ENCODE results near the gene CANT1.

DNA sequence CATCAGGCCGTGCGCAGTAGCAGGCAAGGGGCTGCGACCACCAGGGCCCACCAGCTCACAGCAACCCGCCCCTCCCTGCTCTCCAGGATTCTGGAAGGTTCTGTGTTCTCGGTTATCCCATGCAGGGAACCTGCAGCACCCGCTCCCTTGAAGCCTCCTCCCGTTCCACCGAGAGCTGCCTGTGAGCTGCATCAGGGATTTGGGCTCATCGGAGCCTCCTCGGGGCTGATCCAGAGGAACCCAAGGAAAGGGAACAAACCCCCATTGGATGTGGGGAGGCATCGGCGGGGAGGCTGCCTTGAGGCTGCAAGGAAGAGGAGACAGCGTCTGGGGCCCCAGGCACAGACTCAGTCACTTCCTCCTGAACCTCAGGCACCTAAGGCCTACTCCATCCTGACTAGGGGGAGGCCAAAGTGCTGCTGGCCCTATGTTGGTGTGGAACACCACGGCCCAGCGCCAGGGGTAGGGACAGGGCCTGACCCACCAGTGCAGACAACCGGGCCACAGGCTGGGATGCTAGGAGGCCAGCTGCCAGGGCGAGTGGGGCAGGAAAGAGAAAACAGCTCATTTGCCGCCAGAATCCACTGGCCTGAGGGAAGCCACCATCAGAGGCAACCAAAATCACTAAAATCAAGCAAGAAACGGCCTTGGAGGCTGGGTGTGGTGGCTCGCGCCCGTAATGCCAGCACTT is 15.4 kb downstream of the CANT1 start:
- TF ChIP-seq, protein P1, sequence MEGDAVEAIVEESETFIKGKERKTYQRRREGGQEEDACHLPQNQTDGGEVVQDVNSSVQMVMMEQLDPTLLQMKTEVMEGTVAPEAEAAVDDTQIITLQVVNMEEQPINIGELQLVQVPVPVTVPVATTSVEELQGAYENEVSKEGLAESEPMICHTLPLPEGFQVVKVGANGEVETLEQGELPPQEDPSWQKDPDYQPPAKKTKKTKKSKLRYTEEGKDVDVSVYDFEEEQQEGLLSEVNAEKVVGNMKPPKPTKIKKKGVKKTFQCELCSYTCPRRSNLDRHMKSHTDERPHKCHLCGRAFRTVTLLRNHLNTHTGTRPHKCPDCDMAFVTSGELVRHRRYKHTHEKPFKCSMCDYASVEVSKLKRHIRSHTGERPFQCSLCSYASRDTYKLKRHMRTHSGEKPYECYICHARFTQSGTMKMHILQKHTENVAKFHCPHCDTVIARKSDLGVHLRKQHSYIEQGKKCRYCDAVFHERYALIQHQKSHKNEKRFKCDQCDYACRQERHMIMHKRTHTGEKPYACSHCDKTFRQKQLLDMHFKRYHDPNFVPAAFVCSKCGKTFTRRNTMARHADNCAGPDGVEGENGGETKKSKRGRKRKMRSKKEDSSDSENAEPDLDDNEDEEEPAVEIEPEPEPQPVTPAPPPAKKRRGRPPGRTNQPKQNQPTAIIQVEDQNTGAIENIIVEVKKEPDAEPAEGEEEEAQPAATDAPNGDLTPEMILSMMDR (IDR thresholded peaks at IDR 0.05; ENCODE audit: low read depth, low read length): no peak
- no peak for TF ChIP-seq POLR2A (IDR thresholded peaks at IDR 0.05; ENCODE audit: extremely low read depth, insufficient read length)
- TF ChIP-seq MYC (IDR thresholded peaks at IDR 0.05; ENCODE audit: low read depth, low read length): no peak
- TF ChIP-seq, protein P2, sequence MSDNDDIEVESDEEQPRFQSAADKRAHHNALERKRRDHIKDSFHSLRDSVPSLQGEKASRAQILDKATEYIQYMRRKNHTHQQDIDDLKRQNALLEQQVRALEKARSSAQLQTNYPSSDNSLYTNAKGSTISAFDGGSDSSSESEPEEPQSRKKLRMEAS (IDR thresholded peaks at IDR 0.05; ENCODE audit: low read depth, low read length): no peak

Data from NB4 (cell line).